GM21367 (cell line): ENCODE data around the gene CADPS.

Experiments used
- ATAC-seq: cut with Tn5 transposase; IDR thresholded peaks from one replicate; pipeline ENCODE4 v1.9.1; 2021; ENCODE audit not compliant: unreplicated experiment

The CADPS gene

GRCh38 chr3:62757045-62757444 is 118.2 kb downstream of the CADPS start:
- ATAC-seq, result no peak

DNA sequence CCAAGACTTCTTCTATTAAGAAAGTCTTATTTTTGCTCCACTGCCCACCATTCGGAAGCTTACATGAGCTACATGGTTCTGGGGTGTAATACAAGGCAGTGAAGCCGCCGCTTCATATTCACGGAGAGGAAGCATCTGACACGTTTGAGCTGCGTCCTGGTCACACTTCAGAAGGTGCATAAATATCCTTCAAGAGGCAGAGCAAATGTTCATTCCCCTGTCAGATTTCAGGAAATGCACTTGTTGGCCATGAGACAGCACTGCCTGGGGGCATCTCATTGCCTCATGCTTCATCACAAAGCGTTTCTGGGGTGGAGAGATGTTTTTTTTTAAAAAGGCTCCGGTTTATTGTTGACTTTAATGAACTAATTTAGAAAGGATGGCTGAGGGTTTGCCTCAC is 119.9 kb downstream of the CADPS start:
- ATAC-seq, result no peak

DNA sequence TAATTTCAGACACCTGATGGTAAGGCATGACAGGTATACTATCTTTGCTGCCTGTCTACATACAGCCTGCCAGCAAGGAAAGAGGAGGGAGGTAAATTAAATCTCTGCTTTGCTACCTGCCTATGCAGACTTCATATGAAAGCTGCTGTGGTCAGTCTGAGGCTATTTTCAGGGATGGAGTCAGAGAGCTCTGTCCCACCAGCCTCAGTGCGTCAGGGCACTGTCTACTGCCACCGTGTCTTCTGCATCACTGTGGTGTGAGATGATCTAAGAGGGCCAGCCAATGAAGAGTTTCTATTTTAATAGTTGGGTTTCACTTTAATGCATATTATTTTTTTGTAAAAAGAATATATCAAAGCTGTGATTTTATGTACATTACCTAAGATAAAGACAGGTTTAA is 125.6 kb downstream of the CADPS start:
- no peak for ATAC-seq

GRCh38 chr3:62749130-62749529 is 126.1 kb downstream of the CADPS start:
- no peak for ATAC-seq

DNA sequence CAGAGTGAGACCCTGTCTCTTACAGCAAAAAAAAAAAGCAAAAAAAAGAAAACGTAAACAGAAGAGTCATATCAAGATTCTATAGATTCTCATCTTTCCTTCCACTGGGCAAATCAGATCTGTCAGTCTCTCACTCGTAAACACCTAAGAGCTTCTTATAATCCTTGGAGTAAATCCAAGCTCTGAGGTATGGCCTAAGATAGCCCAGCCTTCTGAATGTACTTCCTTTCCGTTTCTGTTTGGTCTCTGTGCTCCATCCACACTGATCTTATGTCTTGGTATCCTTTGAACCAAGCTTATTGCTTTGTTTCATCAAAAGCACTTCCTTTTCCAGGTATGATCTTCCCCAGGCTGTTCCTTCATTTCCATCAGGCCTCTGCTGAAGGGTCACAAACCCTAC is 137.8 kb downstream of the CADPS start:
- no peak for ATAC-seq

DNA sequence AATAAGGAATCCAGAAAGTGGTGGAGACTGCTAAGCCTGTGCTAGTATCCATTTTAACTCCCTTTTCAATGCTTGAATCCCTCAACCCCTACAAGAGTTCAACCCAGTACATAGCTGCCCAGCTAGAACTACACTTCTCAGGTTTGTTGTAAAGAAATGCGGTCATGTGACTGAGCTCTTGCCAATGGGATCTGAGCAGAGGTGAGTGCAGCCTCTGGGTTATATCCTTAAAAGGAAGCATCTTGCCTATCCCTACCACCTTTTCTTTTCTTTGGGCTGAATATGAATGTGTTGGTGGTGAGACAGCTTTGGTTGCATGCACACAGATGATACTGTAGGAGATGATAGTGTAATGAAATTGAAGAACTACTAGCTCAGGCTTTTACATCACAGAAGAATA is 139.7 kb downstream of the CADPS start:
- no peak for ATAC-seq

GRCh38 chr3:62732183-62732904 is 142.9 kb downstream of the CADPS start:
- ATAC-seq, result no peak

- ATAC-seq, result no peak
These were observed 147.2 kb downstream of the CADPS start for GRCh38 chr3:62727981-62728380.

- ATAC-seq, result no peak
These were observed 147.7 kb downstream of the CADPS start for GRCh38 chr3:62727536-62727935.

DNA sequence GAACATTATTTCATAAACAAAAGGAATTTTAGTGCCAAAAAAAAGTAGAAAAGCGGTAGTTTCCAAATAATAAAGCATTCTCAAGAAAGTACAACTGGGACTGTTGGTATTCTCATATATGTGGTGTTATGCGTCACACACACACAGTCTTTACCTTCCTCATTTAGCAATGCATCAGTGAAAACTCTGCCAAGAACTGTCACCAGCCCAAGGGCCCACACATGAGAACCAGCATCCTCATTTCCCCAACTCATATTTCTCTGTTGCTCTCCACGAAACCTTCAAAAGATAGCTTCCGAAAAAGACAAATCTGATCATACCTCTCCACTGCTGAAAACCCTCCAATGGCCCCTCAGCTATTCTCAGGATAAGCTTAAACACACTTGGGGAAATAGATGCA is 150.7 kb downstream of the CADPS start:
- ATAC-seq, result no peak

DNA sequence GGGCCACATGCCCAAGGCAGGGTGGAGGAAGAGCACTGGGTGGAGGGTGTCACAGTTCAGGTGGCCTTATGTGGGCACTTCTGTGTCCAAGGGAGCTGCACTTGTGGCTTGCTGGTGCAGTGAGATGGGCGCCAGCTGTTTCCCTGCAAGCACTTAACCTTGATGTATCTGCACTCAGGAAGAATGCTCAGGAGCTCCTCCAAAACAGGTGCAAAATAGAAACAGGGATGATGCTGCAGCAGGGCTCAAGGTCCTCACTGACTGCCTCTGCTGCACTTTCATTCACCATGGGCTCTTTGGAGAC is 151.3 kb downstream of the CADPS start:
- ATAC-seq, result no peak

- ATAC-seq, result no peak
These were observed 151.9 kb downstream of the CADPS start for GRCh38 chr3:62723166-62723913.

DNA sequence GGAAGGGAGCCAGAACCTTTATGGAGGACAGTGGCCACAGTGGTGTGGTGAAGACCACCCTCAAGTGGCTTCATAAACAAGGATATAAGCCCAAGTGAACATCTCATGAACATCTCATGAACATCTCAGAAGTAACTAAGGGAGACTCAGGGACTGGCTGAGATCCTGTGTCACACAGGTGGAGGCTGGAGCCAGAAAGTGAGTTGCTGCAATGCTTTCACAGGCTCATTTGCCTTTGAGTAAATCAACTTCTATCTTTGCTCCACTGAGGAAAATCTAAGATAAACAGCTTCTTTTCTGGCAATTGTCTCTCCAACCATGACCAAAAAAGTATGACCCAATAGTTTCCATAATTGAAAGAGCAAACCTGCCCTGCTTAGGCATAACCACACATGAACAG is 152.9 kb downstream of the CADPS start:
- ATAC-seq, result no peak

- ATAC-seq, result no peak
These were observed 156.5 kb downstream of the CADPS start for GRCh38 chr3:62718515-62719320.

DNA sequence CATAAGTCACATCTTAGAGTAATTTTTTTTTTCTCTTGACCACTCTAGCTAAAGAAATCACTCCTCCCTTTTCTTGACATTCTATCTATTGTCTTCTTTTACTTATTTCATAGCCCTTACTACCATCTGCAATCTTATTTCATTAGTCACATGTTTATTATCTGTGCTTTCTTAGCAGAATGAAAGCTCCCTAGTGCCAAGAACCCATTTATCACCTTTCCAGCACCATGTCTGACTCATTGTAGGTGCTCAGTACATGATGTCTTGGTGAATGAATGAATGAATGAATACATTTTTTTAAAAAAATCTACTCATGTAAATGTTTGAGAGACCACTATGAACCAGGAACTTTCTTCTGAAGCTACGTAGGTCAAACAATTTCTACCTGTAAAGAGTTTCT is 157.2 kb downstream of the CADPS start:
- ATAC-seq, result no peak

- ATAC-seq, result no peak
These were observed 162.5 kb downstream of the CADPS start for GRCh38 chr3:62712746-62713145.

DNA sequence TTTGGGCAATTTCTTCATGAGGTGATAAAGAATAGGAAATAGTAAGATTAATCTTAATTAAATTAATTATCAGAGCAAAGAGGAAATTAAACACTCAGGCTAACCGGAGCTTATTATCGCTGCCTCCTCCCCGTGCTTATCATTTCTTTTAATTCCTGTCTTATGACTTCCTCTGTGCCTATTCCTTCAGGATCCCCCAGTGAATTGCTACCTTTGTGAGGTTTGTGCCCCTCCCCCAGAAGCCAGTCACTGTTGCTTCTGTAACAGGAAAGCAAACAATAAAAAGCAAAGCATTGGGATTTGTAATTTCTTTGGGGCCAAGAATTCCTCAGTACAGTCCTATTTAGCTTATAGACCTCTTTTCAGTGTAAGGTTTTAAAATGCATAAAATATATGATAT is 164.5 kb downstream of the CADPS start:
- no peak for ATAC-seq

DNA sequence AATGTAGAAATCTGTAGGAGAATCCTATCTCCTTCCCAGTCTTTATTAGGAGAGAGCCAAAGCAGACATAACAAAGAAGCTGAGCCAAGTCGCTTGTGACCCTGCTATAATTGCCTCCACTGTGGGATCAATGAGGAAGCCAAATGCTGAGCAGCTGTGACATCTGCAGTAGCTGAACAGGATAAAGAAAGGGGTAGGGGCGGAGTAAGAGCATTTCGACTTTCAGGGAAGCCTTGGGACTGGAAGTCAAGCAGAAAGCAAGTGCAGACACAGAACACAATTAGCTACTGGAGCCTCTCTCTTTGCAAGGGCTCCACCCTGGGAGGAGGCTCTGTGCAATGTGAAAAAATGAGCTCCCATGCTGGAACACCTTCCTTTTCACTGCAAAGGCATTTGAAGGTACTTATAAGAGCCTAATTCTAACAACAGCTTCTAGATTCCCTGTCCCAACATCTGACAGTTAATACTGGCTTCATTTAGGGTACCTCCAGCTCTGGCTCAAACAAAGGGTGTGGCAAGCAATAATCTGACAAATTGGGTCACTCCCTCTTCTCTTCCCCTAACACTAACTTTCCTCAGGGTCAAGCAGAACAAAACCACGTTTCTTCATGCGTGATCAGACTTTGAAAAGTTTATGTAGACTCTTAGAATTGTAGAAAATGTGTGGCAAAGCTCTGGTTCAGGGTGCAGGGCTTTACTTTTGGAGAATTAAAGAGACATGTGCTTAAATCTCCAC is 166.4 kb downstream of the CADPS start:
- no peak for ATAC-seq

- no peak for ATAC-seq
These were observed 169.5 kb downstream of the CADPS start for GRCh38 chr3:62705721-62706120.

GRCh38 chr3:62703451-62704167 is 171.6 kb downstream of the CADPS start:
- ATAC-seq, result no peak

DNA sequence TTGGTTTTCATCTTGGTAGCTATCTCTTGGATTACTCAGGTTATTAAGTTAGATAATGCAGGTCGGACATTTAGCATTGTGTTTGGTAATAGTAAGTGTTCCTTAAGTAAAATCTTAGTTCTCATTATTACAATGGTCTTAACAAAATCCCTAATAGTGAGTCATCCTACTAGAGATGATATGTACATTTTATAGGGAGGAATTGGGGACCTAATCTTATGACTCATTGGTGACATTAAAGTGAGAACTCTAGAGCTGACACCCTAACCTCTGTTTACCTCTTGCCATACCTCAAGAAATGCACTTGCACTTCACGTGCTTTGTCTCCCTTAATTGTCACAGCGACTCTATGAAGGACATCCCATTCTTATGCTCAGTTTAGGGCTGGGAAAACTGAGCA is 174.9 kb downstream of the CADPS start:
- no peak for ATAC-seq
